ENCODE measurements around the gene SERTM1.

DNA sequence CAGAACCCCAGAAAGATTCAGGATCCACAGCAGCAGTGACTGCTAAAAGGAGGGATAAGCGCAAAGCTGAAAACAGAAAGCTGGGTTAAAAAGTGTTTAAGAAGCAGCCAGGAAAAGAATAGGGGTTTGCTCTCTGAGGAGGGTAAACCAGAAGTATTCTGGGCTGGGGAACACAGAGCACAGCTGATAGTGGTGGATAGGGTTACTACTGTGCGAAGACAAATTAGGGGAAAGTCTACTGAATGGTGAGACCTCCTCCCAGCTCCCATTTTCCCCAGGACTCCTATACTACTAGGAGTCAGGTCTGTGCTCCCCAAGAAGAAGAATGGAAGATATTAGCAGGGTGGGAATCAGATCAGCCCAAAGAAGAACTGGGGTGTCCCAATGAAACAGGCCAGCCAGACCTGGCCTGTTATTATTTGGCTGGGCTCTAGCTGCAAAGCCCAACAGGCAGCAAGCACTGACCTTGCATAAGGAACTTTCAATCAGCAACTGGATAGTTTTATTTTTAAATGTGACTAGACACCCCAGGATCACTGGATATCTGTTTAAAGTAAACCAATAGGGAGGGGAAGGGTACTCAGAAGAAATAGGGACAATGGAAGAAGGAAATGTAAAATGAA, 43.5 kb upstream of the SERTM1 start:
- TF ChIP-seq, protein P1, sequence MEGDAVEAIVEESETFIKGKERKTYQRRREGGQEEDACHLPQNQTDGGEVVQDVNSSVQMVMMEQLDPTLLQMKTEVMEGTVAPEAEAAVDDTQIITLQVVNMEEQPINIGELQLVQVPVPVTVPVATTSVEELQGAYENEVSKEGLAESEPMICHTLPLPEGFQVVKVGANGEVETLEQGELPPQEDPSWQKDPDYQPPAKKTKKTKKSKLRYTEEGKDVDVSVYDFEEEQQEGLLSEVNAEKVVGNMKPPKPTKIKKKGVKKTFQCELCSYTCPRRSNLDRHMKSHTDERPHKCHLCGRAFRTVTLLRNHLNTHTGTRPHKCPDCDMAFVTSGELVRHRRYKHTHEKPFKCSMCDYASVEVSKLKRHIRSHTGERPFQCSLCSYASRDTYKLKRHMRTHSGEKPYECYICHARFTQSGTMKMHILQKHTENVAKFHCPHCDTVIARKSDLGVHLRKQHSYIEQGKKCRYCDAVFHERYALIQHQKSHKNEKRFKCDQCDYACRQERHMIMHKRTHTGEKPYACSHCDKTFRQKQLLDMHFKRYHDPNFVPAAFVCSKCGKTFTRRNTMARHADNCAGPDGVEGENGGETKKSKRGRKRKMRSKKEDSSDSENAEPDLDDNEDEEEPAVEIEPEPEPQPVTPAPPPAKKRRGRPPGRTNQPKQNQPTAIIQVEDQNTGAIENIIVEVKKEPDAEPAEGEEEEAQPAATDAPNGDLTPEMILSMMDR (conservative IDR thresholded peaks at IDR 0.05 in 1 of 2, IDR thresholded peaks at IDR 0.05 in 1 of 2; ENCODE audit: low read depth in 1 of 2, low read length in 2 of 2) = no peak
- no peak for TF ChIP-seq EZH2 (IDR thresholded peaks at IDR 0.05; ENCODE audit: low read length, missing control alignments)

Data from fibroblast of lung (primary cell).